GM12878 (cell line): ENCODE measurements around the gene RAB13. TPM values are rescaled to one million over a fixed set of nuclear protein-coding genes. Genes with fewer than 3 reads are reported as not detected.

Source experiments
- ATAC-seq: fragments of 200-7000 bp; cut with Tn5 transposase; 3 replicates; pipeline ENCODE4 v1.9.1; 2020; ENCODE audit warnings: mild to moderate bottlenecking, moderate library complexity
- BruUV-seq: library from RNA; stranded (reverse); fragments of 400-500 nt; replicated peaks from 2 replicates; lab custom pipeline; 2021; lab: Mats Ljungman, UMichigan
- CTCF ChIA-PET: fragments of 300-600 bp; sonication (Branson Sonifier 250); formaldehyde crosslinking; extraction: SDS; loops from one replicate; lab custom pipeline; 2021; ENCODE audit warnings: inconsistent platforms; lab: Yijun Ruan, JAX
- POLR2A ChIA-PET: fragments of 350-600 bp; formaldehyde crosslinking; extraction: SDS; loops from one replicate; lab custom pipeline; 2021; ENCODE audit warnings: inconsistent platforms; lab: Charles Lee
- RAD21 ChIA-PET: fragments of 300-600 bp; sonication (Branson Sonifier 250); formaldehyde crosslinking; loops from one replicate; lab custom pipeline; 2023; ENCODE audit warnings: antibody characterized with exemption; ENCODE audit not compliant: unreplicated experiment; lab: Charles Lee
- SMC1A ChIA-PET: fragments of 300-600 bp; sonication (Branson Sonifier 250); formaldehyde crosslinking; loops from one replicate; lab custom pipeline; 2023; ENCODE audit not compliant: unreplicated experiment, uncharacterized antibody; lab: Charles Lee
- DNase-seq: peaks from one replicate; pipeline ENCODE4 v3.0.0-alpha.2; 2011; ENCODE audit warnings: low read depth, low spot score
- FAIRE-seq: peaks from 3 replicates; lab custom pipeline; 2011; peaks lifted over from hg19 to GRCh38; lab: Jason Lieb, UNC
- H2AFZ ChIP-seq: 2 replicates; pipeline ENCODE4 v1.6.0; 2011; ENCODE audit warnings: low read depth, low read length, control low read depth; ENCODE audit not compliant: control insufficient read depth
- H3K27ac ChIP-seq: 2 replicates; pipeline ENCODE4 v1.5.1; 2011; ENCODE audit warnings: control low read depth; ENCODE audit not compliant: control insufficient read depth, insufficient read depth
- H3K27me3 ChIP-seq, 2 experiments: replicated peaks in 1 of 2; 2 replicates each; pipeline versions ENCODE4 v1.6.0 to v1.6.1; 2011; ENCODE audit warnings: low read length in 1 of 2; ENCODE audit not compliant: control insufficient read depth in 2 of 2, insufficient read depth in 2 of 2
- H3K36me3 ChIP-seq, 2 experiments: 2 replicates each; pipeline ENCODE4 v1.5.1; 2011; ENCODE audit warnings: low read length in 1 of 2; ENCODE audit not compliant: control insufficient read depth in 2 of 2, insufficient read depth in 2 of 2
- H3K4me1 ChIP-seq: 2 replicates; pipeline ENCODE4 v1.6.1; 2011; ENCODE audit warnings: mild to moderate bottlenecking, low read length, moderate library complexity, mixed read lengths; ENCODE audit not compliant: control insufficient read depth, insufficient read depth
- H3K4me2 ChIP-seq: 2 replicates; pipeline ENCODE4 v1.6.0; 2011; ENCODE audit warnings: control low read depth; ENCODE audit not compliant: control insufficient read depth, insufficient read depth
- H3K4me3 ChIP-seq: fragments of 200-600 bp; sonication (generic); 2 replicates; pipeline ENCODE4 v1.5.1; 2016
- H3K79me2 ChIP-seq: 2 replicates; pipeline ENCODE4 v1.6.0; 2011; ENCODE audit warnings: low read length; ENCODE audit not compliant: control insufficient read depth, insufficient read depth
- H3K9ac ChIP-seq: 2 replicates; pipeline ENCODE4 v1.8.0; 2011; ENCODE audit warnings: low read length, control low read depth, mixed read lengths; ENCODE audit not compliant: control insufficient read depth, insufficient read depth
- H3K9me3 ChIP-seq: replicated peaks from 3 replicates; pipeline ENCODE4 v1.5.1; 2011; ENCODE audit warnings: mild to moderate bottlenecking, low read length; ENCODE audit not compliant: control insufficient read depth, insufficient read depth
- H4K20me1 ChIP-seq: 2 replicates; pipeline ENCODE4 v1.6.0; 2011; ENCODE audit not compliant: control insufficient read depth, insufficient read depth
- CBFB ChIP-seq: IDR thresholded peaks from 2 replicates; pipeline ENCODE4 v1.6.1; 2016; ENCODE audit warnings: antibody characterized with exemption, low read depth
- FOS ChIP-seq: IDR thresholded peaks from 3 replicates; pipeline ENCODE4 v1.6.1; 2011; ENCODE audit warnings: borderline replicate concordance; ENCODE audit not compliant: insufficient read length; ENCODE audit errors: extremely low read depth
- IKZF1 ChIP-seq: fragments of 450-650 bp; conservative IDR thresholded peaks from 2 replicates; pipeline ENCODE4 v1.6.1; 2017; ENCODE audit warnings: antibody characterized with exemption, mild to moderate bottlenecking
- JUNB ChIP-seq: IDR thresholded peaks from 2 replicates; pipeline ENCODE4 v1.6.1; 2016; ENCODE audit warnings: antibody characterized with exemption, mild to moderate bottlenecking
- MEF2B ChIP-seq: fragments of 450-650 bp; IDR thresholded peaks from 2 replicates; pipeline ENCODE4 v1.6.1; 2018; ENCODE audit warnings: mild to moderate bottlenecking, moderate library complexity; ENCODE audit not compliant: partially characterized antibody, poor library complexity, severe bottlenecking
- POLR2AphosphoS5 ChIP-seq: IDR thresholded peaks from 2 replicates; pipeline ENCODE4 v1.6.1; 2011; ENCODE audit warnings: mild to moderate bottlenecking, low read length, inconsistent platforms
- SMARCA5 ChIP-seq: fragments of 450-650 bp; IDR thresholded peaks from 2 replicates; pipeline ENCODE4 v1.6.1; 2017; ENCODE audit warnings: mild to moderate bottlenecking
- ZNF274 ChIP-seq: IDR thresholded peaks from one replicate; pipeline ENCODE4 v1.8.0; 2011; ENCODE audit not compliant: insufficient read length, insufficient read depth
- ZNF384 ChIP-seq: IDR thresholded peaks from 2 replicates; pipeline ENCODE4 v1.6.1; 2012; ENCODE audit warnings: low read depth, mild to moderate bottlenecking, low read length, improper control_type of control experiment, borderline replicate concordance
- WGBS: methylation state at CpG from one replicate; pipeline ENCODE4 v1.1.6; 2016; ENCODE audit warnings: low lambda C conversion rate; ENCODE audit not compliant: insufficient replicate concordance, insufficient coverage; ENCODE audit errors: missing lambda C conversion rate; 5-methylcytosine and 5-hydroxymethylcytosine counted together
- in situ Hi-C: fragments of 300-500 bp; cut with MboI; formaldehyde crosslinking; loops from 9 replicates; pipeline ENCODE4 v1.14.3; 2018; ENCODE audit warnings: mixed read lengths
- intact Hi-C: fragments of 100-400 bp; cut with micrococcal nuclease; formaldehyde crosslinking; loops from one replicate; pipeline ENCODE4 v1.14.2; 2022; ENCODE audit not compliant: unreplicated experiment
- polyA plus RNA-seq, 11 experiments: library from polyadenylated mRNA; depleted of rRNA in 4 of 11; unstranded in 6 of 11; stranded (reverse) in 5 of 11; fragments of >200 nt; fragmentation: Nextera tagmentation in 4 of 11; fragmentation: Illumina TruSeq in 1 of 11; extraction: Ambion mirVana in 4 of 11; extraction: Trizol in 1 of 11; gene quantifications; 1 replicate in 1 of 11; 2 replicates in 10 of 11; pipeline versions ENCODE4 v1.2.1 to v1.2.3, GENCODE V29; 2011 to 2016; ENCODE audit warnings: inconsistent platforms in 2 of 11, missing spikeins in 2 of 11, low read depth in 1 of 11
- total RNA-seq, 4 experiments: library from RNA; depleted of rRNA in 3 of 4; stranded (reverse); fragments of >200 nt in 3 of 4; fragmentation: Illumina TruSeq in 1 of 4; extraction: Trizol in 1 of 4; gene quantifications; 2 replicates each; pipeline versions ENCODE4 v1.2.1 to v1.2.3, GENCODE V29; 2013 to 2021
- TF ChIP-seq, protein P1 (sequence below): IDR thresholded peaks from 2 replicates; pipeline ENCODE4 v1.6.1; 2012; ENCODE audit warnings: mild to moderate bottlenecking, low read depth, low read length
- TF ChIP-seq, protein P2 (sequence below): IDR thresholded peaks from 2 replicates; pipeline ENCODE4 v1.6.1; 2012; ENCODE audit warnings: low read depth, low read length, improper control_type of control experiment
- TF ChIP-seq, protein P3 (sequence below): fragments of 450-650 bp; IDR thresholded peaks from 2 replicates; pipeline ENCODE4 v1.6.1; 2017; ENCODE audit warnings: mild to moderate bottlenecking, moderate library complexity

RAB13 gene
- total and polyA plus RNA-seq, 10 of the 15 experiments (the other 5 are each of a cell fraction or from before 2014, with no cell fraction given): 0.75 to 30.7 (median 15.9) TPM

DNA sequence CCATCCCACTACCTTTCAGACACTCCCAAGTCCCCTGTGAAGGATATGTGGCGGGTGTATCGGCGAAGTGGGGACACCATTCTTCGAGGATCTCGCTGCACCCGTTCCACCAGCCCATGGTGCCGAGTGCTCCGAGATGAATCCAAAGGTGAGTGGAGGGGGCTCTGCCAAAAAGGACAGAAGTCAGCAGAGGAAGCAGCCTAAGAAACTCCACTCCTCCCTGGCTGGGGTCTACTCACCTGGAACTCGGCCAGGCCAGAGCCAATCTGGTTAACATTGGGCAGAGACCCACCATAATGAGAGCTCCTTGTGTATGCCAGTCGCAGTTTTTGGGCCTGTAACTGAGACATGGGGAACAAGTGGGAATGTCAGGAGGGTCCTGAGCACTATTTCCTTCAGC, 31.3 kb downstream of the RAB13 start:
- H3K9ac ChIP-seq: no peak overlapping the region; the same call in 1 of the 2 replicates
- CTCF ChIA-PET: interaction anchor here (1.1 to 5.0 kb wide), 4 partner anchors 8 to 157 kb away, joined by 3 to 27 read pairs (median 10); partner anchors contain the start of genes CREB3L4, DENND4B and RAB13
- ATAC-seq (no peak), FAIRE-seq (no peak), DNase-seq (no peak)
- H3K79me2 ChIP-seq: peaks cover 56% of the 10 kb centered on the region
- intact Hi-C loops (no loop called here), in situ Hi-C loops (no loop called here)
- no peaks in the 10 kb centered on the region for H3K27me3 ChIP-seq
- peaks cover 12% of the 10 kb centered on the region; the same call in 1 of the 2 replicates for H4K20me1 ChIP-seq
- POLR2A ChIA-PET: interaction anchor here (1.1 to 5.5 kb wide), 4 partner anchors 8 to 12 kb away, joined by 3 to 38 read pairs (median 3); partner anchors contain the start of genes CREB3L4, DENND4B and SLC39A1
- RAD21 ChIA-PET: no interaction called here
- peak overlapping the region; percentile 62 for H3K4me2 ChIP-seq
- BruUV-seq: no TSS peak
- 94% methylated on average over 10 of the region's 10 CpGs for WGBS
- H3K27ac ChIP-seq: no peak overlapping the region
- no peak overlapping the region for H2AFZ ChIP-seq
- no peaks in the 10 kb centered on the region for H3K9me3 ChIP-seq
- H3K4me1 ChIP-seq: peaks cover 12% of the 10 kb centered on the region
- peak overlapping the region; percentile 26; the same call in 1 of the 2 replicates for H3K4me3 ChIP-seq
- peaks cover 17 to 29% of the 10 kb centered on the region in 2 experiments; a peak in 3 of 4 replicates for H3K36me3 ChIP-seq
- SMC1A ChIA-PET: interaction anchor here (2.2 to 6.9 kb wide), 2 partner anchors 12 to 22 kb away, joined by 8 to 31 read pairs; partner anchors contain the start of genes CREB3L4 and JTB
- TF ChIP-seq JUNB: no peak
- TF ChIP-seq, protein P1, sequence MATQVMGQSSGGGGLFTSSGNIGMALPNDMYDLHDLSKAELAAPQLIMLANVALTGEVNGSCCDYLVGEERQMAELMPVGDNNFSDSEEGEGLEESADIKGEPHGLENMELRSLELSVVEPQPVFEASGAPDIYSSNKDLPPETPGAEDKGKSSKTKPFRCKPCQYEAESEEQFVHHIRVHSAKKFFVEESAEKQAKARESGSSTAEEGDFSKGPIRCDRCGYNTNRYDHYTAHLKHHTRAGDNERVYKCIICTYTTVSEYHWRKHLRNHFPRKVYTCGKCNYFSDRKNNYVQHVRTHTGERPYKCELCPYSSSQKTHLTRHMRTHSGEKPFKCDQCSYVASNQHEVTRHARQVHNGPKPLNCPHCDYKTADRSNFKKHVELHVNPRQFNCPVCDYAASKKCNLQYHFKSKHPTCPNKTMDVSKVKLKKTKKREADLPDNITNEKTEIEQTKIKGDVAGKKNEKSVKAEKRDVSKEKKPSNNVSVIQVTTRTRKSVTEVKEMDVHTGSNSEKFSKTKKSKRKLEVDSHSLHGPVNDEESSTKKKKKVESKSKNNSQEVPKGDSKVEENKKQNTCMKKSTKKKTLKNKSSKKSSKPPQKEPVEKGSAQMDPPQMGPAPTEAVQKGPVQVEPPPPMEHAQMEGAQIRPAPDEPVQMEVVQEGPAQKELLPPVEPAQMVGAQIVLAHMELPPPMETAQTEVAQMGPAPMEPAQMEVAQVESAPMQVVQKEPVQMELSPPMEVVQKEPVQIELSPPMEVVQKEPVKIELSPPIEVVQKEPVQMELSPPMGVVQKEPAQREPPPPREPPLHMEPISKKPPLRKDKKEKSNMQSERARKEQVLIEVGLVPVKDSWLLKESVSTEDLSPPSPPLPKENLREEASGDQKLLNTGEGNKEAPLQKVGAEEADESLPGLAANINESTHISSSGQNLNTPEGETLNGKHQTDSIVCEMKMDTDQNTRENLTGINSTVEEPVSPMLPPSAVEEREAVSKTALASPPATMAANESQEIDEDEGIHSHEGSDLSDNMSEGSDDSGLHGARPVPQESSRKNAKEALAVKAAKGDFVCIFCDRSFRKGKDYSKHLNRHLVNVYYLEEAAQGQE: no peak
- no peak for TF ChIP-seq CBFB
- no peak for TF ChIP-seq FOS
- TF ChIP-seq ZNF384: no peak
- TF ChIP-seq, protein P2, sequence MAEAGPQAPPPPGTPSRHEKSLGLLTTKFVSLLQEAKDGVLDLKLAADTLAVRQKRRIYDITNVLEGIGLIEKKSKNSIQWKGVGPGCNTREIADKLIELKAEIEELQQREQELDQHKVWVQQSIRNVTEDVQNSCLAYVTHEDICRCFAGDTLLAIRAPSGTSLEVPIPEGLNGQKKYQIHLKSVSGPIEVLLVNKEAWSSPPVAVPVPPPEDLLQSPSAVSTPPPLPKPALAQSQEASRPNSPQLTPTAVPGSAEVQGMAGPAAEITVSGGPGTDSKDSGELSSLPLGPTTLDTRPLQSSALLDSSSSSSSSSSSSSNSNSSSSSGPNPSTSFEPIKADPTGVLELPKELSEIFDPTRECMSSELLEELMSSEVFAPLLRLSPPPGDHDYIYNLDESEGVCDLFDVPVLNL: no peak
- TF ChIP-seq SMARCA5: no peak
- no peak for TF ChIP-seq IKZF1
- no peak for TF ChIP-seq POLR2AphosphoS5
- TF ChIP-seq ZNF274: no peak
- TF ChIP-seq, protein P3, sequence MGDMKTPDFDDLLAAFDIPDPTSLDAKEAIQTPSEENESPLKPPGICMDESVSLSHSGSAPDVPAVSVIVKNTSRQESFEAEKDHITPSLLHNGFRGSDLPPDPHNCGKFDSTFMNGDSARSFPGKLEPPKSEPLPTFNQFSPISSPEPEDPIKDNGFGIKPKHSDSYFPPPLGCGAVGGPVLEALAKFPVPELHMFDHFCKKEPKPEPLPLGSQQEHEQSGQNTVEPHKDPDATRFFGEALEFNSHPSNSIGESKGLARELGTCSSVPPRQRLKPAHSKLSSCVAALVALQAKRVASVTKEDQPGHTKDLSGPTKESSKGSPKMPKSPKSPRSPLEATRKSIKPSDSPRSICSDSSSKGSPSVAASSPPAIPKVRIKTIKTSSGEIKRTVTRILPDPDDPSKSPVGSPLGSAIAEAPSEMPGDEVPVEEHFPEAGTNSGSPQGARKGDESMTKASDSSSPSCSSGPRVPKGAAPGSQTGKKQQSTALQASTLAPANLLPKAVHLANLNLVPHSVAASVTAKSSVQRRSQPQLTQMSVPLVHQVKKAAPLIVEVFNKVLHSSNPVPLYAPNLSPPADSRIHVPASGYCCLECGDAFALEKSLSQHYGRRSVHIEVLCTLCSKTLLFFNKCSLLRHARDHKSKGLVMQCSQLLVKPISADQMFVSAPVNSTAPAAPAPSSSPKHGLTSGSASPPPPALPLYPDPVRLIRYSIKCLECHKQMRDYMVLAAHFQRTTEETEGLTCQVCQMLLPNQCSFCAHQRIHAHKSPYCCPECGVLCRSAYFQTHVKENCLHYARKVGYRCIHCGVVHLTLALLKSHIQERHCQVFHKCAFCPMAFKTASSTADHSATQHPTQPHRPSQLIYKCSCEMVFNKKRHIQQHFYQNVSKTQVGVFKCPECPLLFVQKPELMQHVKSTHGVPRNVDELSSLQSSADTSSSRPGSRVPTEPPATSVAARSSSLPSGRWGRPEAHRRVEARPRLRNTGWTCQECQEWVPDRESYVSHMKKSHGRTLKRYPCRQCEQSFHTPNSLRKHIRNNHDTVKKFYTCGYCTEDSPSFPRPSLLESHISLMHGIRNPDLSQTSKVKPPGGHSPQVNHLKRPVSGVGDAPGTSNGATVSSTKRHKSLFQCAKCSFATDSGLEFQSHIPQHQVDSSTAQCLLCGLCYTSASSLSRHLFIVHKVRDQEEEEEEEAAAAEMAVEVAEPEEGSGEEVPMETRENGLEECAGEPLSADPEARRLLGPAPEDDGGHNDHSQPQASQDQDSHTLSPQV: no peak
- TF ChIP-seq MEF2B: no peak
